NOMO-1 (cell line): ENCODE measurements around the gene SLC5A10.

Source experiments
- DNase-seq, 2 experiments: peaks; one replicate each; lab custom pipeline; 2025; ENCODE audit not compliant: unreplicated experiment in 2 of 2; lab: John Stamatoyannopoulos, UW

SLC5A10 gene

GRCh38 chr17:19000531-19001325 lies 48.8 kb downstream of the SLC5A10 start:
- DNase-seq, result no peak

GRCh38 chr17:19001907-19002590 lies 50.1 kb downstream of the SLC5A10 start:
- no peak for DNase-seq

GRCh38 chr17:19002805-19003542 lies 51.0 kb downstream of the SLC5A10 start:
- no peak for DNase-seq

- no peak for DNase-seq
Observed at GRCh38 chr17:19003543-19004420, 51.8 kb downstream of the SLC5A10 start.

DNA sequence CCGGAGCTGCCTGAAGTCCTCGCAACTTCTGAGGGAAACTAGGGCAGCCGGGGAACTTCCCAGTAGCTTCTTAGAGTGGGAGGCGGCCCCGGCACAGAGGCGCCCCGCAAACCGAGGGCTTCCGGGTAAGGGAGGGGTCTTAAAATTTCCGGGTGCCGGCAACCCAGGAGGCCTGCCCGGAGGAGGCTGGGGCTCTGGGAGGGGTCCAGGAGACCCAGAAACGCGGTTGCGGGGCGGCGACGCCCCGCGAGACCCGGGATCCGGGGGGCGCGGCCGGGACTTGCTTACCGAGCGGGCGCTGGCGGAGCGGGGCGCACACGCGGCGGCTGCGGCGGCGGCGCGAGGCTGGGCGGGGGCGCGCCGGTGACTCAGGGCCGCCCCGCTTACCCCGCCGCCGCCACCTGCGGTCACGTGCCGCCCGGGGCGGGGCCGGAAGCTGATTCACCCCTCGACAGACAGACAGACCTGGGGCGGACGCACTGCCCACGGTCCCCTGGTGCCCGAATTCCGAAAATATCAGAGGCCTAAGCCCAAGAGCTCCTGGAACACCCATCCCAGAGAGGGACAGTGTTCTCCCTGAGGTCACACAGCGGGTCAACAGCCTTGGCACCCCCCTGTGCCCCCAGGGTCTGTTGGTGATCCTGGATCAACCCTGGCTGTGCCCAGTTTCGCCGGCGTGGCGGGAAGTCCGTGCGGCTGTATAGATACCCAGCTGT lies 52.6 kb downstream of the SLC5A10 start, which contains the start of gene FAM83G:
Gene FAM83G (minus strand): TSS at position 344 of the 716 bp plus-strand sequence. CDS start 723 bp downstream, outside the sequence.
- peak; percentile 63 to 73 for DNase-seq

GRCh38 chr17:19005137-19005773 lies 53.3 kb downstream of the SLC5A10 start:
- DNase-seq, result no peak

GRCh38 chr17:19005789-19006430 lies 53.9 kb downstream of the SLC5A10 start:
- no peak for DNase-seq

DNA sequence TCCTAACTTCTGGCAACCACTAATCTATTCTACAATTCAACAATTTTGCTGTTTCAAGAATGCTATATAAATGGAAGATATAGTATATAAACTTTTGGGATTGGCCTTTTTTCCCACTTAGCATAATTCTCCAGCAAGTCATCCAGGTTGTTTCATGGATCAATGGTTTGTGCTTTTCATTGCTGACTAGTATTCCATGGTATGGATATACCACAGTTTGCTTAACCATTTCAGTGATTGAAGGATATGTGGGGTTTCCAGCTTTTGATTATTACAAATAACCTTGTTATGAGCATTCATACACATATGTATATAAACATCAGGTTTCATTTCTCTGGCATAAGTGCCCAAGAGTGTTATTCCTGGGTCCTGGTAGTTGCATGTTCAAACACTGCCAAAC lies 54.7 kb downstream of the SLC5A10 start:
- no peak for DNase-seq

- no peak for DNase-seq
Observed at GRCh38 chr17:19009970-19010369, 58.0 kb downstream of the SLC5A10 start.

DNA sequence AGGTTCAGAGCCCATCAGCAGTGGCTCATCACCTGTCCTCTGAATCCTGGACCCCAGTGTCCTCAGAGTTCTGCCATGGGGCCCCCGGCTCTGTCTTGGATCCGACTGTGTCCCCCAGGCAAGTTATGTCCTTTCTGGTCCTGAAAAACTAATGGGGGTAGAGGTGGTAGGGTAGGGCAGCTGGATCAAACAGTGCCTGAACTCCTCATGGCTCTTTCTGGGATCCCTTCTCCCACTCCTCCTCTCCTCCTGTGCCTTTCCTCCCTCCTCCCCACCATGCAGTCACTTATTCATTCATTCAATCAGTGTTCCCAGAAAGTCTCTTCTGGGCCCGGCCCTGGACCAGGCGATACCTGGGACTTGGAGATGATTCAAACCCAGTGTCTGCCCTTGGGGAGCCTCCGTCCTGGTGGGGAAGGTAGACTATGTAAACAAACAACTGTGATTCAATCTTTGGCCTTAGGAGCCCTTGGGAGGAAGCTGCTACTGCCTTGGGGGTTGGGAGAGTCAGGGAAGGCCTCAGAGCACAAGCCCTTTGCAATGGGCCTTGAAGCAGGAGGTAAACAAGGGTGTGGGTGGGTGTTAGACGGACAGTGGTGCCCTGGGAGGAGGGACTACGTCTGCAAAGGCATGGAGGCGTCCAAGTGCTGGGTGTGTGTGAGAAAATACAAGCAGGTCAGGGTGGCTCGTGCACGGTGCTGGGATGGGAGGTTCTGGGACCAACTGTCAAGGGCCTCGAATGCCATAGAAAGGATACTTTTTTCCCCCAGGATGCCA lies 59.0 kb downstream of the SLC5A10 start:
- DNase-seq, result no peak

DNA sequence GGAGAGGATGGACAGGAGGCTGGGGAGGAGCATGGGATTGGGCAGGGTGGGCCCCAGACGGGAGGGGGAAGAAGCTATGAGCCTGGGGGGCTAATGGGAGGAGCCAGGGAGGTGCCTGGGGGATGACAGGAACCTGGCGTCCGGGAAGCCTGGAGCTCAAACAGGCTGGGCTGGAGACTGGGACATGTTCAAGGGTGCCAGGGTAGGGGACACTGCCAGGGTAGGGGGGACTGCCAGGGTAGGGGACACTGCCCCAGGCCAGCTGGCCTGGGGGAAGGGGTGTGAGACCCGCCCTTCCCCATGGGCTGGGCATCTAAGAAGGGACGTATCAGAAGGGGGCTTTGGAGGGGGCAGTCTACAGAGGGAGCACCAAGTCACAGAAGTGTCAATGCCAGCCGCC lies 59.6 kb downstream of the SLC5A10 start:
- DNase-seq, result no peak

DNA sequence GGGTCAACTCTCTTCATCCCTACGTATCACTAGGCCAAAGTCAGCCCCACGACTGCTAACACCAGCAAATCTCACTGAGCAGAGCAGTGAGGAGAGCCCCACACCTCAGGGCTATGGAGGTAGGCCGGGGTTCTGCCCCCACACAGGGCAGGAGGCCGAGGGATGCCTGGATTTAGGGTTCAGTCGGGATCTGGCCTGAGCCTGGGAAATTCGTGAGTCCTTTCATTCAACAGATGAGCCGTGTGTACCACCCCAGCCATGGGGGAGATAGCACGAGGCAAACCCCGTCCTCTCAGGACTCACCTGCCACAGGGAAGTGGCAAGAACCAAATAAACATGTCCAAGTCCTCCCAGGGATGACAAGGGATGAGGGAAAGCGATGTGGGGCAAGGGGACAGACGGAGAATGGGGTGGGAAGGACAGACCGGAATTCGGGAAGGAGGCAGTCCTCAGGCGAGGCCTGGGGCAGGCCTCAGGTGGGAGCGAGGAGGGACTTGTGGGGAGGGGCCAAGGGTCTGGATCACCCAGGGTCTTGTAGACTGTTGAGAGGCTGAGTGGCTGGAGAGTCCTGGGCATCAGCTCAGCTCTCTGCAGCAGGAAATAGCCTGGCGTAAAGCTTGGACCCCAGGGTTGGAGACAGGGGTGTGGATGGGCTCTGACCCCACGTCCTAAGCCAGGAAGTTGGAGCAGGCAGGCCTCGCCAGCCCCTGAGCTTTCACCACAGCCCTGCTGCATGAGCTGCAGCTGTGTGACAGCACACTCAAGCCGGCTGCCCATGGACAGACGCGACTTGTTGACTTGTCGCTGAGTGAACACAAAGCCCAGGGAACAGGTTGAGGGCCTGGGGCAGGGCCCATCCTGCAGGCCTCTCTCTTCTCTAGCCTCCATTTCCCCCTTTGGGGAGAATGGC lies 60.5 kb downstream of the SLC5A10 start:
- no peak for DNase-seq

DNA sequence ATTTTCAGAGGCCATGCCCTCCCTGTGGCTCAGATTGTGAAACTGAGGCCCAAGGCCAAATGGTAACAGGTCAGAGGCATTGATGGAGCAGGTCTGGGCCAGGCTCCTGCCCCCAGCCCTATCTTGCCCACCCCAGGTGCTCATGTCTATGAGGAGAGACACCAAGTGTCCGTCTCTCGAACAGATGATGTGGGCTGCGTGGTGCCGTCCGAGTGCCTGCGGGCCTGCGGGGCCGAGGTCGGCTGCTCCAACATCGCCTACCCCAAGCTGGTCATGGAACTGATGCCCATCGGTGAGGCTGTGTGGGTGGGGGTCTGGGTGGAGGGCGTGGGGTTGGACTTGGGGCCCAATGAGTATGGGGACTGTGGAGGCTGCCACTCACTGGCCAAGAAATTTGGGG lies 61.3 kb downstream of the SLC5A10 start:
- DNase-seq, result no peak

GRCh38 chr17:19013806-19014627 lies 62.1 kb downstream of the SLC5A10 start:
- DNase-seq, result no peak

DNA sequence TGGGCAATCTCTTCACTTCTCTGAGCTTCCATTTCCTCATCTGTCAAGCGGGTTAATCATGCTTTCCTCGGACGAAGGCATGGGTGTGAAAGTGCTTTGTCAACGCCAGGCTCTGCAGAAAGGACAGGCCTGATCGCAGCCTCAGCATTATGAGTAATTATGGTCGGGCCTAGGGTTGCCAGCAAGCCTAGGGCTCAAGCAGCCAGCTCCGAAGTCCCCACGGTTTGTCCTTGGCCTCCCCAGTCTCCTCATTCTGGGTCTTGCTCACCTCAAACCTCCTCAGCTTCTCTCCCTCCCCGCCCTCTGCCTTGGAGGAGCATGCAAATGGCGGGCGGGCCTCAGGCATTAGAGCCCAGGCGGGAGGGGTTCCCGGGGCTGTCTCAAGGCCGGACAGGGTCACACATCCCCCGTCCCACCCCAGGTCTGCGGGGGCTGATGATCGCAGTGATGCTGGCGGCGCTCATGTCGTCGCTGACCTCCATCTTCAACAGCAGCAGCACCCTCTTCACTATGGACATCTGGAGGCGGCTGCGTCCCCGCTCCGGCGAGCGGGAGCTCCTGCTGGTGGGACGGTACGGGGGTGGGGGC lies 62.8 kb downstream of the SLC5A10 start:
- no peak for DNase-seq

GRCh38 chr17:19015428-19015827 lies 63.5 kb downstream of the SLC5A10 start:
- no peak for DNase-seq
